22Rv1 (cell line): Measurements from ENCODE around the gene ANKRD39.

Experiments used
- ZFX ChIP-seq: fragments of 450-650 bp; IDR thresholded peaks from 2 replicates; pipeline ENCODE4 v1.6.1; 2017; ENCODE audit warnings: antibody characterized with exemption, borderline replicate concordance
- TF ChIP-seq, protein P1 (sequence below): fragments of 450-650 bp; IDR thresholded peaks from 2 replicates; pipeline ENCODE4 v1.5.1; 2017; ENCODE audit warnings: mild to moderate bottlenecking

DNA sequence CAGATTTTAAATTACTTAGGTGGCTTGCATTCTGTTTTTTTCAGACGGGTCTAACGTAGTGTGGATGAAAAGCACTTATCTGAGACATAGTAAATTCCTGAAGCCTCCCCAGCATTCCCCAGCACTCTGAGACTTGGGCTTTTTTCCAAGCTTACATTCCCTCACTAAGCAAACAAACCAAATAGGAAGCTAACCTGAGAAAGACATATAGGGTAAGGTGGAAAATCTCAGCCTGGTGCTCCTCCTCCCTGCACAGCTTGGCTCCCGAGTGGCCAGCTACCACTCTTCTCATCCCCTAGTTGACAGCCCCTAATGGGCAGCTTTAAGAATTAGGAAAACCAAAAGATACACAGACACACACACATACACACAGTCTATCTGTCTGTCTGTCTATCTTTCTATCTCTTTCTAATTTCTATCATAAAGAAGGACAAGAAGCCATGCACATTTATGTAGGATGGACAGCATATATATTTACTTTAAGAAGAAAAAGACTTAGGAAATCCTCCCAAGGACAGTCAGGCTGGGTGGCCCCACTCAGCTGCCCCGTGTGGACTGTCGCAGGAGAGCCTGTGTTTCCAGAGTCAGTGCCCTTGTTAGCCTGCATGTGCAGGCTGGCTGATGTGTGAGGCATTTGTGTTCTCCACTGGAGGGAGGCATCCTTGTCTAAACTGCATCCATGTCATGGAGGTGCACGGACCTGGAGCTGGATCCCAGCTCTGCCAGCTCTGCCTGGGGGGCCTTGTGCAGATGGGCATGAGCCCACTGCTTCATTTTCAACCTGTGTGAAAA, 33.5 kb downstream of the ANKRD39 start:
- TF ChIP-seq, protein P1, sequence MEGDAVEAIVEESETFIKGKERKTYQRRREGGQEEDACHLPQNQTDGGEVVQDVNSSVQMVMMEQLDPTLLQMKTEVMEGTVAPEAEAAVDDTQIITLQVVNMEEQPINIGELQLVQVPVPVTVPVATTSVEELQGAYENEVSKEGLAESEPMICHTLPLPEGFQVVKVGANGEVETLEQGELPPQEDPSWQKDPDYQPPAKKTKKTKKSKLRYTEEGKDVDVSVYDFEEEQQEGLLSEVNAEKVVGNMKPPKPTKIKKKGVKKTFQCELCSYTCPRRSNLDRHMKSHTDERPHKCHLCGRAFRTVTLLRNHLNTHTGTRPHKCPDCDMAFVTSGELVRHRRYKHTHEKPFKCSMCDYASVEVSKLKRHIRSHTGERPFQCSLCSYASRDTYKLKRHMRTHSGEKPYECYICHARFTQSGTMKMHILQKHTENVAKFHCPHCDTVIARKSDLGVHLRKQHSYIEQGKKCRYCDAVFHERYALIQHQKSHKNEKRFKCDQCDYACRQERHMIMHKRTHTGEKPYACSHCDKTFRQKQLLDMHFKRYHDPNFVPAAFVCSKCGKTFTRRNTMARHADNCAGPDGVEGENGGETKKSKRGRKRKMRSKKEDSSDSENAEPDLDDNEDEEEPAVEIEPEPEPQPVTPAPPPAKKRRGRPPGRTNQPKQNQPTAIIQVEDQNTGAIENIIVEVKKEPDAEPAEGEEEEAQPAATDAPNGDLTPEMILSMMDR: no peak
- TF ChIP-seq ZFX: no peak
